IMR-90 (cell line): ENCODE results near the gene PRSS2. TPM values are rescaled to one million over a fixed set of nuclear protein-coding genes. Genes with fewer than 3 reads are reported as not detected.

Experiments used
- ATAC-seq: fragments of 200-7000 bp; cut with Tn5 transposase; 2 replicates; pipeline ENCODE4 v1.9.1; 2020; ENCODE audit warnings: low read depth, mild to moderate bottlenecking, moderate library complexity
- BruUV-seq: library from RNA; stranded (reverse); fragments of 400-500 nt; replicated peaks from 2 replicates; lab custom pipeline; 2021; lab: Mats Ljungman, UMichigan
- CTCF ChIA-PET: fragments of 300-600 bp; formaldehyde crosslinking; extraction: SDS; loops from one replicate; lab custom pipeline; 2021; ENCODE audit warnings: antibody characterized with exemption; lab: Yijun Ruan, JAX
- POLR2A ChIA-PET: fragments of 300-600 bp; sonication (Branson Sonifier 250); formaldehyde crosslinking; loops from one replicate; lab custom pipeline; 2022; ENCODE audit warnings: antibody characterized with exemption; ENCODE audit not compliant: unreplicated experiment; lab: Charles Lee
- DNase-seq: peaks from one replicate; pipeline ENCODE4 v3.0.0; 2013
- H2AFZ ChIP-seq: replicated peaks from 2 replicates; pipeline ENCODE3; 2013; ENCODE audit warnings: low read length, mild to moderate bottlenecking; ENCODE audit not compliant: poor library complexity
- H2AK5ac ChIP-seq: 2 replicates; pipeline ENCODE4 v1.6.1; 2013; ENCODE audit warnings: low read depth, low read length, inconsistent platforms
- H2AK9ac ChIP-seq: replicated peaks from 2 replicates; pipeline ENCODE3; 2013; ENCODE audit warnings: mild to moderate bottlenecking, low read depth, low read length, moderate library complexity; ENCODE audit not compliant: poor library complexity
- H2BK120ac ChIP-seq: 2 replicates; pipeline ENCODE4 v1.6.1; 2013; ENCODE audit warnings: low read depth, low read length, inconsistent platforms
- H2BK15ac ChIP-seq: 3 replicates; pipeline ENCODE4 v1.6.1; 2013; ENCODE audit warnings: low read depth, low read length, inconsistent platforms
- H2BK20ac ChIP-seq: 2 replicates; pipeline ENCODE4 v1.6.1; 2013; ENCODE audit warnings: low read depth, mild to moderate bottlenecking, inconsistent platforms, low read length, moderate library complexity
- H2BK5ac ChIP-seq: 2 replicates; pipeline ENCODE4 v1.6.1; 2013; ENCODE audit warnings: mild to moderate bottlenecking, low read depth, low read length, inconsistent platforms; ENCODE audit not compliant: poor library complexity, severe bottlenecking
- H3K14ac ChIP-seq: replicated peaks from 2 replicates; pipeline ENCODE4 v1.6.1; 2013; ENCODE audit warnings: low read depth, low read length, inconsistent platforms
- H3K18ac ChIP-seq: 2 replicates; pipeline ENCODE4 v1.6.1; 2013; ENCODE audit warnings: low read depth, low read length, control low read depth
- H3K23ac ChIP-seq: 2 replicates; pipeline ENCODE4 v1.6.1; 2013; ENCODE audit warnings: low read depth, low read length, inconsistent platforms
- H3K27ac ChIP-seq: 2 replicates; pipeline ENCODE4 v1.5.1; 2013; ENCODE audit warnings: mild to moderate bottlenecking, control low read depth, low read length; ENCODE audit not compliant: insufficient read depth
- H3K27me3 ChIP-seq: 2 replicates; pipeline ENCODE4 v1.6.1; 2013; ENCODE audit warnings: low read length; ENCODE audit not compliant: control insufficient read depth, insufficient read depth
- H3K36me3 ChIP-seq: 2 replicates; pipeline ENCODE4 v1.6.1; 2013; ENCODE audit warnings: low read length, mixed read lengths; ENCODE audit not compliant: control insufficient read depth, insufficient read depth
- H3K4ac ChIP-seq: 2 replicates; pipeline ENCODE4 v1.6.1; 2013; ENCODE audit warnings: low read depth, low read length, inconsistent platforms
- H3K4me1 ChIP-seq: 2 replicates; pipeline ENCODE4 v1.6.1; 2013; ENCODE audit warnings: low read length, mixed read lengths; ENCODE audit not compliant: control insufficient read depth, insufficient read depth
- H3K4me2 ChIP-seq: 2 replicates; pipeline ENCODE4 v1.6.1; 2013; ENCODE audit warnings: low read depth, mild to moderate bottlenecking, control low read depth, low read length, moderate library complexity
- H3K4me3 ChIP-seq: 2 replicates; pipeline ENCODE4 v1.5.1; 2013; ENCODE audit warnings: low read depth, mild to moderate bottlenecking, control low read depth, low read length, moderate library complexity; ENCODE audit not compliant: insufficient read depth
- H3K56ac ChIP-seq: 2 replicates; pipeline ENCODE4 v1.6.1; 2013; ENCODE audit warnings: low read length, inconsistent platforms; ENCODE audit not compliant: insufficient read depth; ENCODE audit errors: extremely low read depth
- H3K79me1 ChIP-seq, 2 experiments: 2 replicates each; pipeline ENCODE4 v1.6.1; 2013; ENCODE audit warnings: low read length in 2 of 2, inconsistent platforms in 1 of 2, low read depth in 1 of 2
- H3K9ac ChIP-seq: 2 replicates; pipeline ENCODE4 v1.6.1; 2013; ENCODE audit warnings: low read depth, low read length, control low read depth
- H3K9me1 ChIP-seq: 2 replicates; pipeline ENCODE4 v1.6.1; 2013; ENCODE audit warnings: low read length, inconsistent platforms; ENCODE audit not compliant: insufficient read depth
- H3K9me3 ChIP-seq: 2 replicates; pipeline ENCODE4 v1.6.1; 2013; ENCODE audit warnings: low read length; ENCODE audit not compliant: control insufficient read depth, insufficient read depth
- H4K20me1 ChIP-seq: 2 replicates; pipeline ENCODE4 v1.6.1; 2013; ENCODE audit warnings: low read length, inconsistent platforms; ENCODE audit not compliant: insufficient read depth
- H4K5ac ChIP-seq: 2 replicates; pipeline ENCODE4 v1.6.1; 2013; ENCODE audit warnings: mild to moderate bottlenecking, low read depth, low read length, control low read depth
- H4K8ac ChIP-seq, 2 experiments: 2 replicates each; pipeline ENCODE4 v1.6.1; 2013; ENCODE audit warnings: low read depth in 2 of 2, low read length in 2 of 2, control low read depth in 1 of 2, inconsistent platforms in 1 of 2
- H4K91ac ChIP-seq: 2 replicates; pipeline ENCODE4 v1.6.1; 2013; ENCODE audit warnings: low read depth, low read length, inconsistent platforms; ENCODE audit not compliant: insufficient read depth
- ELK1 ChIP-seq: fragments of 150-350 bp; IDR thresholded peaks from 2 replicates; pipeline ENCODE4 v1.6.1; 2016; ENCODE audit warnings: low read depth, mild to moderate bottlenecking, low read length, moderate library complexity, borderline replicate concordance
- FOS ChIP-seq: fragments of 150-350 bp; IDR thresholded peaks from 2 replicates; pipeline ENCODE4 v1.6.1; 2016; ENCODE audit warnings: low read depth, low read length
- MXI1 ChIP-seq: IDR thresholded peaks from 2 replicates; pipeline ENCODE4 v1.6.1; 2012; ENCODE audit warnings: low read depth, mild to moderate bottlenecking, low read length, moderate library complexity, borderline replicate concordance
- POLR2A ChIP-seq: IDR thresholded peaks from 2 replicates; pipeline ENCODE4 v1.6.1; 2012; ENCODE audit warnings: mild to moderate bottlenecking, low read depth, low read length
- RCOR1 ChIP-seq: IDR thresholded peaks from 2 replicates; pipeline ENCODE4 v1.6.1; 2012; ENCODE audit warnings: mild to moderate bottlenecking, low read length, improper control_type of control experiment; ENCODE audit not compliant: insufficient replicate concordance
- RFX5 ChIP-seq: IDR thresholded peaks from 2 replicates; pipeline ENCODE4 v1.8.0; 2012; ENCODE audit warnings: low read depth, mild to moderate bottlenecking, low read length, moderate library complexity
- SMC3 ChIP-seq: fragments of 150-350 bp; IDR thresholded peaks from 2 replicates; pipeline ENCODE4 v1.6.1; 2016; ENCODE audit warnings: low read depth, mild to moderate bottlenecking, antibody characterized with exemption, low read length, moderate library complexity
- USF2 ChIP-seq: fragments of 150-350 bp; IDR thresholded peaks from 2 replicates; pipeline ENCODE4 v1.6.1; 2017; ENCODE audit warnings: mild to moderate bottlenecking, antibody characterized with exemption, low read length, low read depth
- WGBS, 2 experiments: methylation state at CpG; one replicate each; pipeline versions ENCODE4 v1.1.5 to v1.1.7; 2013; ENCODE audit warnings: missing lambda C conversion rate in 2 of 2; ENCODE audit not compliant: insufficient read length in 1 of 2; ENCODE audit errors: extremely low coverage in 2 of 2; 5-methylcytosine and 5-hydroxymethylcytosine counted together
- dilution Hi-C: fragments of 300-500 bp; cut with HindIII; formaldehyde crosslinking; loops from one replicate; pipeline ENCODE4 v1.14.3; 2018; ENCODE audit warnings: low sequenced_read_pairs; ENCODE audit not compliant: unreplicated experiment
- in situ Hi-C: fragments of 300-500 bp; cut with MboI; formaldehyde crosslinking; loops from 3 replicates; pipeline ENCODE4 v1.14.3; 2019; ENCODE audit warnings: low sequenced_read_pairs, inconsistent platforms, mixed read lengths
- intact Hi-C: fragments of 100-400 bp; cut with micrococcal nuclease; formaldehyde crosslinking; loops from 2 replicates; pipeline ENCODE4 v1.10.0; 2022
- polyA plus RNA-seq, 3 experiments: library from polyadenylated mRNA; depleted of rRNA; stranded (reverse); fragments of >200 nt; gene quantifications; 2 replicates each; pipeline ENCODE4 v1.2.3, GENCODE V29; 2012; ENCODE audit warnings: low replicate concordance in 1 of 3
- total RNA-seq: library from RNA; depleted of rRNA; stranded (reverse); fragments of >200 nt; gene quantifications from 2 replicates; pipeline ENCODE4 v1.2.3, GENCODE V29; 2012

The PRSS2 gene
- total and polyA plus RNA-seq, 2 of the 4 experiments (the other 2 are of a cell fraction) = not detected

- H2BK15ac ChIP-seq = no peak overlapping the region
- ATAC-seq = no peak
Measured at GRCh38 chr7:142771353-142771723, 568 bp downstream of the PRSS2 start.

More at GRCh38 chr7:142771353-142771723, 568 bp downstream of the PRSS2 start:
- in situ Hi-C loops = loop anchor here (10.0 kb wide), 1 partner anchor 127 kb away; no protein-coding TSS in a partner anchor
- H3K18ac ChIP-seq = no peak overlapping the region
- no peak overlapping the region for H2BK20ac ChIP-seq
- H2AK9ac ChIP-seq = no peak overlapping the region
- H4K91ac ChIP-seq = no peak overlapping the region
- H4K20me1 ChIP-seq = no peaks in the 10 kb centered on the region
- H2BK120ac ChIP-seq = no peak overlapping the region
- H3K9me3 ChIP-seq = no peaks in the 10 kb centered on the region
- H3K9ac ChIP-seq = no peak overlapping the region
- ChIA-PET POLR2A (no interaction called here), CTCF (no interaction called here)
- no peak for TF ChIP-seq MXI1
- TF ChIP-seq FOS = no peak
- no peak for TF ChIP-seq RFX5
- TF ChIP-seq RCOR1 = no peak
- TF ChIP-seq USF2 = no peak
- no peak for TF ChIP-seq ELK1
- no peak for TF ChIP-seq SMC3
- no peak for TF ChIP-seq POLR2A
- no peak overlapping the region for H3K4ac ChIP-seq
- H3K4me3 ChIP-seq = no peak overlapping the region
- H3K14ac ChIP-seq = no peak overlapping the region
- no peak overlapping the region for H2AK5ac ChIP-seq
- H2BK5ac ChIP-seq = no peak overlapping the region
- no TSS peak for BruUV-seq
- H4K8ac ChIP-seq = no peak overlapping the region
- no peak overlapping the region for H4K5ac ChIP-seq
- no peak overlapping the region for H3K56ac ChIP-seq
- no peaks in the 10 kb centered on the region for H3K9me1 ChIP-seq
- H3K23ac ChIP-seq = no peak overlapping the region
- H3K79me1 ChIP-seq = no peaks in the 10 kb centered on the region
- WGBS, 2 experiments = 0% methylated on average over 1 of the region's 5 CpGs; no CpG with 5 or more reads in 1 of the 2 experiments
- H3K27me3 ChIP-seq = peaks cover 7% of the 10 kb centered on the region; the same call in 1 of the 2 replicates
- H2AFZ ChIP-seq = no peak overlapping the region
- dilution Hi-C loops = no loop called here
- H3K4me2 ChIP-seq = no peak overlapping the region
- H3K27ac ChIP-seq = no peak overlapping the region
- no peak for DNase-seq
- H3K36me3 ChIP-seq = no peaks in the 10 kb centered on the region
- no peaks in the 10 kb centered on the region for H3K4me1 ChIP-seq
- intact Hi-C loops = no loop called here
